ENCODE data around the gene ADARB2.

Gene ADARB2

DNA sequence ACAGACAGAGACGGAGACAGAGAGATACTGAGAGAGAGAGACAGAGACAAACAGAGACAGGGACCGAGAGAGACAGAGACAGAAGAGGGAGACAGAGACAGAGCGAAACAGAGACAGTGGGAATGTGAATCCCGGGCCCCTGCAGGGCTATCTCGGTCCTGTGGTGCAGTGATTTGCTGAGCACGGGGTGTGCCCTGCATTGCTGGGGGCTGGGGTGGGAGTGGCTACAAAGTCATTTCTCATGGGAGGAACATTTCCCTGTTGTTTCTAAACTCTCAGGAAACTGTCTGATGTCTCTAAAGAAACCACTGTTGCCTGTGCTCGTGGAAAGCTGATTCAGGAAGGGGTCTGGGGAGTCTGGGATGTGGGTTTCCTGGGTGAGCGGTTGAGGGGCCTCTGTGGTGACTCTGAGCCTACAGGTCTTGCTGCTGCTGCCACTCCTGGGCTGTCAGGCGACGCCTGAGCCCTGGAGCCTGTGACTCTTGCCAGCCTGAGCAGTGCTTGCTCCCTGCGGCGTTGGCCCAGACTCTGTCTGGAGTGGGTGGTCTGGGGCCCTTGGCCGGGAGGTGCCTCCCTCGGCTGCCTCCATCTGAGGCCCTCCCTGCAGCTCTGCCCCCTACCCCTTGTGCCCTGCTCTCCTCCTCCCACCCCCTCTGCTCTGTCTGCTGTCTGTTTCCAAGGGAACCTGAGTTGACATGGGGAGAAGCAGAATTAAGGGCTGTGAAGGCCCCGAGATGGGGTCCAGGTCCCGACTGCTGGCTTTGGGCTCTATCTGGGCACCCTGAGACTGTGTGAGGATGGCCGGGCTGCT lies 389.2 kb downstream of the ADARB2 start:
- TF ChIP-seq, protein P1, sequence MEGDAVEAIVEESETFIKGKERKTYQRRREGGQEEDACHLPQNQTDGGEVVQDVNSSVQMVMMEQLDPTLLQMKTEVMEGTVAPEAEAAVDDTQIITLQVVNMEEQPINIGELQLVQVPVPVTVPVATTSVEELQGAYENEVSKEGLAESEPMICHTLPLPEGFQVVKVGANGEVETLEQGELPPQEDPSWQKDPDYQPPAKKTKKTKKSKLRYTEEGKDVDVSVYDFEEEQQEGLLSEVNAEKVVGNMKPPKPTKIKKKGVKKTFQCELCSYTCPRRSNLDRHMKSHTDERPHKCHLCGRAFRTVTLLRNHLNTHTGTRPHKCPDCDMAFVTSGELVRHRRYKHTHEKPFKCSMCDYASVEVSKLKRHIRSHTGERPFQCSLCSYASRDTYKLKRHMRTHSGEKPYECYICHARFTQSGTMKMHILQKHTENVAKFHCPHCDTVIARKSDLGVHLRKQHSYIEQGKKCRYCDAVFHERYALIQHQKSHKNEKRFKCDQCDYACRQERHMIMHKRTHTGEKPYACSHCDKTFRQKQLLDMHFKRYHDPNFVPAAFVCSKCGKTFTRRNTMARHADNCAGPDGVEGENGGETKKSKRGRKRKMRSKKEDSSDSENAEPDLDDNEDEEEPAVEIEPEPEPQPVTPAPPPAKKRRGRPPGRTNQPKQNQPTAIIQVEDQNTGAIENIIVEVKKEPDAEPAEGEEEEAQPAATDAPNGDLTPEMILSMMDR (conservative IDR thresholded peaks at IDR 0.05; ENCODE audit: control insufficient read depth, insufficient read depth, low read depth, low read length) = no peak
- no peak overlapping the region for H3K4me3 ChIP-seq (ENCODE audit: control insufficient read depth, low read depth, low read length)
- no peak for DNase-seq (ENCODE audit: low read depth)

DNA sequence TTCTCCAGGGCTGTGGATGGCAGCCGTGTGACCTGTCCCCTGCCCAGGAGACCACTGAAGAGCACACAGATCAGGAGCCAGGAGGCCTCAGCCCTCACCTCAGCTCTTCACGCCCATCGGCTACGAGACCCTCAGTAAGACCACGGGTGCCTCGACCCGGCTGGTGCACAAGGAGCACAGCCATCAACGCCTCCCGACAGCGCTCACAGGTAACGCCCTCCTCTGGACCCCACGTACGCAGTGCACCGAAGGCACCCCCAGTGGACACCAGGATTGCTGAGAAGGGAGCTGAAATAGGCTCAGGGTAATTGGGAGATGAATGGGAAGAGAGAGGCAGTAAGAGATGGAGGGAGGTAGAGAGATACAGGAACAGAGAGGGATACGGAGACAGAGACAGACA lies 389.8 kb downstream of the ADARB2 start:
- TF ChIP-seq, protein P1 (conservative IDR thresholded peaks at IDR 0.05; ENCODE audit: control insufficient read depth, insufficient read depth, low read depth, low read length) = no peak
- no peak for DNase-seq (ENCODE audit: low read depth)
- H3K4me3 ChIP-seq (ENCODE audit: control insufficient read depth, low read depth, low read length) = no peak overlapping the region

DNA sequence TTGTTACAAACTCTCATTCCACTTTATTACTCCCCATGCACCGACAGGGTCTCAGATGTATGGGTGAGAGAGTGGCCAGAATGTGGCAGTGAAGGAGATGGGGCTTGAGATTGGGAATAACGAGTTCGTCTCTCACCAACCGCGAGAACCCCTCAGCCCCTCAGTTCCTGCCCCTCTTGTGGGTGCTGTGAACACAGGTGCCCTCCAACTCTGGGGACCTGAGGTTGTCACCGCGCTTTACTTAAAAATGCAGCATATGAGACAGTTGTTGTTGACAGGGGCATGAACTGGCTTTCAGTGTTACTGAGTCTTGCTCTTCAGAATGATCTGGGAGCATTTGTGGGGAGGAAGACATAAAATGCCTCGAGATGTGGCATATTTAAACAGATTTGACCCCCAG lies 391.1 kb downstream of the ADARB2 start:
- TF ChIP-seq, protein P1 (conservative IDR thresholded peaks at IDR 0.05; ENCODE audit: control insufficient read depth, insufficient read depth, low read depth, low read length) = no peak
- no peak for DNase-seq (ENCODE audit: low read depth)
- H3K4me3 ChIP-seq (ENCODE audit: control insufficient read depth, low read depth, low read length) = no peak overlapping the region

DNA sequence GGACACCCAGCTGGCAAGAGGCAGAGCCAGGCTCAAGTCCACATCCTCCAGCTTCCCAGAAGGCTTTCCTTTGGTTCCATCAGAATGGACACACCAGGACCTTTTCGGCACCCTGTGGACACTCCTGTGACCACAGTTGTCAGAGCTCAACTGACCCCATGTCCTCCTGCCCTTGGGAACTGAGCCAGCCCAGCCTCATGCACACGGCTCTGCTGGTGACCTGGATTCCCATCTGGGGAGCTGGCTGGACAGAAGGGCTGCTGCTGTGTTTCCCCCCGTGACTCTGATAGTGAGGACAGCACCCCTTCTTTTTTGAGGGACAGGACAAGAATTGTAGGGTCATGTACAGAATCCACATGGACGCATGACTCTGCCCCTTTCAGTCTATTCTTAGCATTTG lies 392.0 kb downstream of the ADARB2 start:
- TF ChIP-seq, protein P1 (conservative IDR thresholded peaks at IDR 0.05; ENCODE audit: control insufficient read depth, insufficient read depth, low read depth, low read length) = no peak
- no peak for DNase-seq (ENCODE audit: low read depth)
- H3K4me3 ChIP-seq (ENCODE audit: control insufficient read depth, low read depth, low read length) = no peak overlapping the region

DNA sequence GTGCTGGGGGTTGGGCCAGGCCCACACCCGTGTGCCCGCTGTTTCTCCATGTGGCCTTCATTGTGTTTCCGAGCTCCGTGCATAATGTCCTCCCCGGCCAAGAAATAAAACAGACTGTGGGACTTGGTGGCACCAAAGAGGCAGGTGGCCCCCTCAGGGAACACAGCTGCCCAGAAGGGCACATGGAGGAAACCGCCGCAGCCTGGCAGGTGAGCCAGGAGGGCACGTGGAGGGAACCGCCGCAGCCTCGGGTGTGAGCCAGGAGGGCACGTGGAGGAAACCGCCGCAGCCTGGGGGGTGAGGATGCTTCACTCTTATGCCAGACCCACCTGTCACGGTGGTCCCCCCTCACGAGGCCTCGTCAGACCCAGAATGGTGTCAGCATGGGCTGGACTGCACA lies 392.5 kb downstream of the ADARB2 start:
- TF ChIP-seq, protein P1 (conservative IDR thresholded peaks at IDR 0.05; ENCODE audit: control insufficient read depth, insufficient read depth, low read depth, low read length) = no peak
- no peak for DNase-seq (ENCODE audit: low read depth)
- H3K4me3 ChIP-seq (ENCODE audit: control insufficient read depth, low read depth, low read length) = no peak overlapping the region

DNA sequence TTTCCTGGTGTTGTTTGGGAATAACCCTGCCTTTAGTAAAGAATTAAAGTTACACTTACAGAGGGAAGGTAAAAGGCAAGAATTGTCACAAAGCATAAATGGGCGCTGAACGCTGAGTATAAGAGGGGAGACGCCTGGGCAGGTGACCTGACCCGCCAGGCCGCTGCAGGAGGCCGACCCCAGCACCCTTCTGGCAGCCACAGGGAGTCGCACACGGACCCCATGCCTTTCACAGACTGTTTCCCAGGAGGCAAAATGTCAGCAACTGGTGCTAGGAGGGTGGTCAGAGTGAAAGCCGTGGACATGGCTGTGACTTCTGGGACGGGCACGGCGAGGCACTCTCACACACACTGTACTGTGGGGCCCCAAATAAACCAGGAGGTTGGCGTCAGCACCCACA lies 392.9 kb downstream of the ADARB2 start:
- DNase-seq (ENCODE audit: low read depth) = no peak
- TF ChIP-seq, protein P1 (conservative IDR thresholded peaks at IDR 0.05; ENCODE audit: control insufficient read depth, insufficient read depth, low read depth, low read length) = no peak

More for the DNA sequence above, 392.9 kb downstream of the ADARB2 start:
- no peak overlapping the region for H3K4me3 ChIP-seq (ENCODE audit: control insufficient read depth, low read depth, low read length)

All from fibroblast of mammary gland (primary cell).